Measurements from ENCODE around the gene COA8. TPM values are rescaled to one million over a fixed set of nuclear protein-coding genes. Genes with fewer than 3 reads are reported as not detected.

Gene COA8
- total and polyA plus RNA-seq, 2 donors from 2014 or later, result 40.7 to 65.1 TPM

DNA sequence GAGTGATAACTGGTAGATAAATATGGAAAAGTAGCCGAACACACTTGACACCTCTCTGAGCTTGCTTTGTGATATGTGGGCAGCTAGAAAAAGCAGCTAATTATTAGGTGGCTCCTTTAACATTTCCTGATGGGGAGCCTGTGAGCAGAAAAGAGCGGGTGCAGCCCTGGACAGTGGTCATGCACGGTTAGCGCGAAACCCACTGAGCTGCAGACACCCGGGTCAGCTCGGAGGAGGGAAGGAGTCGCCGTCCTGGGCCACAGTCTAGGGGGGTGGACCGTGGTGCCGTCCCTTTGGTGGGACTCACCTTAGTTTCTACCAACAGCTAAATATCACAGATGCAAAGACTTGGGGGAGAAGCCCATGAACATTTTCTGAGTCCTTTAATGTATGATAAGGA, 6.6 kb downstream of the COA8 start:
- FAIRE-seq (no peak), DNase-seq (peak; percentile 53 to 70 (median 63))
- intact Hi-C loops (cut with DNase I), result no loop called here
- Histone ChIP-seq H3K4me3 (ENCODE audit: low read length in 3 of 3) (no peak overlapping the region), H3K9me3 (ENCODE audit: control insufficient read depth in 2 of 3, insufficient read depth in 1 of 3, low read length in 3 of 3) (no peaks in the 10 kb centered on the region), H3K4me1 (ENCODE audit: control insufficient read depth in 2 of 3, insufficient read depth in 2 of 3, low read depth in 1 of 3, low read length in 3 of 3) (peaks cover 0 to 10% (median 3%) of the 10 kb centered on the region in 3 donors), H3K27me3 (ENCODE audit: control insufficient read depth, insufficient read depth, low read length) (no peaks in the 10 kb centered on the region), H3K27ac (ENCODE audit: low read depth in 2 of 2, low read length in 2 of 2) (no peak overlapping the region), H3K9ac (ENCODE audit: low read length in 3 of 3) (no peak overlapping the region), H3K36me3 (ENCODE audit: control insufficient read depth in 2 of 3, insufficient read depth in 3 of 3, low read length in 3 of 3) (peaks cover 0 to under 1% (median 0%) of the 10 kb centered on the region in 3 donors)
- TF ChIP-seq, protein P1, sequence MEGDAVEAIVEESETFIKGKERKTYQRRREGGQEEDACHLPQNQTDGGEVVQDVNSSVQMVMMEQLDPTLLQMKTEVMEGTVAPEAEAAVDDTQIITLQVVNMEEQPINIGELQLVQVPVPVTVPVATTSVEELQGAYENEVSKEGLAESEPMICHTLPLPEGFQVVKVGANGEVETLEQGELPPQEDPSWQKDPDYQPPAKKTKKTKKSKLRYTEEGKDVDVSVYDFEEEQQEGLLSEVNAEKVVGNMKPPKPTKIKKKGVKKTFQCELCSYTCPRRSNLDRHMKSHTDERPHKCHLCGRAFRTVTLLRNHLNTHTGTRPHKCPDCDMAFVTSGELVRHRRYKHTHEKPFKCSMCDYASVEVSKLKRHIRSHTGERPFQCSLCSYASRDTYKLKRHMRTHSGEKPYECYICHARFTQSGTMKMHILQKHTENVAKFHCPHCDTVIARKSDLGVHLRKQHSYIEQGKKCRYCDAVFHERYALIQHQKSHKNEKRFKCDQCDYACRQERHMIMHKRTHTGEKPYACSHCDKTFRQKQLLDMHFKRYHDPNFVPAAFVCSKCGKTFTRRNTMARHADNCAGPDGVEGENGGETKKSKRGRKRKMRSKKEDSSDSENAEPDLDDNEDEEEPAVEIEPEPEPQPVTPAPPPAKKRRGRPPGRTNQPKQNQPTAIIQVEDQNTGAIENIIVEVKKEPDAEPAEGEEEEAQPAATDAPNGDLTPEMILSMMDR (IDR thresholded peaks at IDR 0.05; ENCODE audit: borderline replicate concordance, extremely low read depth, insufficient read depth), result no peak

DNA sequence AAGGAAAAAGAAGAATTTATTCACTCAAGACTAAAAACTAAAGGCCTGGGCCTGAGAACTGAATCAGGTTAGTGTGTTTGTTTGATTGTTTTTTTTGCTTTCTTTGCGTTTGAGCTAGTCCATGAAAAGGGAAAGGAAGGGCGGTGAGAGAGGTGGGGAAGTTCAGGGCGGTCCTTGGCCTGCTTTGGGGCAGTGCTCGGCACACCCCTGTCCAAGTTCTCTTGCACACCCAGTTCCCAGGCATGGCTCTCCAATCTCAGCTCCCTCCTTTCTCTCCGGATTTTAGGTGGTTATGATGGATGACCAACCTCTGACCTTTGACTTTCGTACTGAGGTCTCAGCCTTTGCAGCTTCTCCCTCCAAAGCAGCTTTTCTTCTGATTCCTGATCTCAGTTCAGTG, 11.3 kb downstream of the COA8 start:
- intact Hi-C loops (cut with DNase I), result no loop called here
- Histone ChIP-seq H3K4me1 (ENCODE audit: control insufficient read depth in 2 of 3, insufficient read depth in 2 of 3, low read depth in 1 of 3, low read length in 3 of 3) (peaks cover 3 to 19% (median 11%) of the 10 kb centered on the region in 3 donors), H3K4me3 (ENCODE audit: low read length in 3 of 3) (no peak overlapping the region), H3K9me3 (ENCODE audit: control insufficient read depth in 2 of 3, insufficient read depth in 1 of 3, low read length in 3 of 3) (no peaks in the 10 kb centered on the region), H3K27ac (ENCODE audit: low read depth in 2 of 2, low read length in 2 of 2) (no peak overlapping the region), H3K9ac (ENCODE audit: low read length in 3 of 3) (no peak overlapping the region), H3K27me3 (ENCODE audit: control insufficient read depth, insufficient read depth, low read length) (no peaks in the 10 kb centered on the region), H3K36me3 (ENCODE audit: control insufficient read depth in 2 of 3, insufficient read depth in 3 of 3, low read length in 3 of 3) (peaks cover 5 to 10% (median 9%) of the 10 kb centered on the region in 3 donors)
- FAIRE-seq (no peak), DNase-seq (peak in 1 of 5 donors; percentile 55)
- TF ChIP-seq, protein P1 (IDR thresholded peaks at IDR 0.05; ENCODE audit: borderline replicate concordance, extremely low read depth, insufficient read depth), result no peak

DNA sequence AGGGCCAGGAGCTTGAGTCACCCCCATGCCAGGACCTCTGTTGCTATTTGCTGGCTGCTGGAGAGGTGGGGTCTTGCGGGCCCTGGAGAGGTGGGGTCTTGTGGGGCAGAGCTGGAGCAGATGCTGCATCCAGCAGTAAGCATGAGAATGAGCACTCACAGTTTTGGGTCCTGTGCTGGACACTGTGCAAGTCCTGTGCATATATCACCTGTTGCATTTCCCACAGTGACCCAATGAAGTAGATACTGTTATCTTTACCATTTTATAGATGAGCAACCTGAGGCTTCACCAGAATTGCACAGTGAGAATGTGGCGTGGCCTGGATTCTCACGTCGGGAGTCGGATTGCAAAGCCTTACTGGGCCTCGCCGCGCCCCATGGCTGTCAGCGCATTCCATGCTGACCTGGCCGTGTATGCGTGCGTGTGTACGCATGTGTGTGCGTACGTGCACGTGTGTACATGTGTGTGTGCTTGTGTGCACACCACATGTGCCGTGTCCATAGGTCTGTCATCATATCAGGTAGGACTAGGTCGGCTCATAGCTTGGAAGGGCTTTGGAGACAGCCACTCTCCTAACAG, 12.0 kb downstream of the COA8 start:
- intact Hi-C loops (cut with DNase I), result no loop called here

More for the DNA sequence above, 12.0 kb downstream of the COA8 start:
- Histone ChIP-seq H3K27me3 (ENCODE audit: control insufficient read depth, insufficient read depth, low read length) (no peaks in the 10 kb centered on the region), H3K9ac (ENCODE audit: low read length in 3 of 3) (no peak overlapping the region), H3K27ac (ENCODE audit: low read depth in 2 of 2, low read length in 2 of 2) (no peak overlapping the region), H3K4me3 (ENCODE audit: low read length in 3 of 3) (no peak overlapping the region), H3K4me1 (ENCODE audit: control insufficient read depth in 2 of 3, insufficient read depth in 2 of 3, low read depth in 1 of 3, low read length in 3 of 3) (peaks cover 3 to 15% (median 11%) of the 10 kb centered on the region in 3 donors), H3K36me3 (ENCODE audit: control insufficient read depth in 2 of 3, insufficient read depth in 3 of 3, low read length in 3 of 3) (peaks cover 5 to 10% (median 9%) of the 10 kb centered on the region in 3 donors), H3K9me3 (ENCODE audit: control insufficient read depth in 2 of 3, insufficient read depth in 1 of 3, low read length in 3 of 3) (no peaks in the 10 kb centered on the region)
- FAIRE-seq (no peak), DNase-seq (peak in 1 of 5 donors; percentile 51)
- TF ChIP-seq, protein P1 (IDR thresholded peaks at IDR 0.05; ENCODE audit: borderline replicate concordance, extremely low read depth, insufficient read depth), result no peak

All from kidney (tissue), 14 donors.